HG02678 (cell line): ENCODE measurements around the gene MAB21L4.

ENCODE experiments used
- ATAC-seq: cut with Tn5 transposase; IDR thresholded peaks from one replicate; pipeline ENCODE4 v1.9.1; 2021; ENCODE audit warnings: mild to moderate bottlenecking, moderate library complexity; ENCODE audit not compliant: unreplicated experiment

The MAB21L4 gene

GRCh38 chr2:240869109-240869955 lies 26.6 kb downstream of the MAB21L4 start:
- no peak for ATAC-seq

- ATAC-seq: no peak
These were observed 27.5 kb downstream of the MAB21L4 start, which contains the start of gene AGXT for GRCh38 chr2:240868286-240869108. TSS of gene AGXT (plus strand) at chr2:240868824. CDS start at chr2:240868866, 42 bp downstream.

- ATAC-seq: no peak
These were observed 30.6 kb downstream of the MAB21L4 start for GRCh38 chr2:240865391-240865790.

- ATAC-seq: no peak
These were observed 31.5 kb downstream of the MAB21L4 start for GRCh38 chr2:240864475-240864874.

GRCh38 chr2:240861547-240861946 lies 34.4 kb downstream of the MAB21L4 start:
- ATAC-seq: no peak

GRCh38 chr2:240858871-240859270 lies 37.1 kb downstream of the MAB21L4 start:
- no peak for ATAC-seq

- ATAC-seq: no peak
These were observed 37.6 kb downstream of the MAB21L4 start for GRCh38 chr2:240858321-240858720.

GRCh38 chr2:240857039-240858008 lies 38.6 kb downstream of the MAB21L4 start:
- ATAC-seq: no peak

GRCh38 chr2:240856151-240856980 lies 39.6 kb downstream of the MAB21L4 start:
- no peak for ATAC-seq

- ATAC-seq: no peak
These were observed 40.3 kb downstream of the MAB21L4 start for GRCh38 chr2:240855670-240856069.

GRCh38 chr2:240852671-240853314 lies 43.2 kb downstream of the MAB21L4 start:
- ATAC-seq: no peak

- ATAC-seq: peak; percentile 49
These were observed 44.6 kb downstream of the MAB21L4 start for GRCh38 chr2:240851078-240851991.

GRCh38 chr2:240850756-240851077 lies 45.2 kb downstream of the MAB21L4 start:
- ATAC-seq: no peak

GRCh38 chr2:240850026-240850425 lies 45.9 kb downstream of the MAB21L4 start:
- ATAC-seq: no peak

- ATAC-seq: no peak
These were observed 46.9 kb downstream of the MAB21L4 start for GRCh38 chr2:240848900-240849680.

- no peak for ATAC-seq
These were observed 48.1 kb downstream of the MAB21L4 start for GRCh38 chr2:240847817-240848216.

- ATAC-seq: no peak
These were observed 48.9 kb downstream of the MAB21L4 start for GRCh38 chr2:240846873-240847595.
